Right lobe of liver (tissue), 4 donors: ENCODE results near the gene NPDC1.

Experiments used
- CTCF ChIP-seq, 4 donors: fragments of 200-600 bp in 3 of 4; fragments of 450-650 bp in 1 of 4; IDR thresholded peaks; one replicate each; pipeline versions ENCODE4 v1.5.1 to v1.8.0; 2016 to 2022; ENCODE audit warnings: antibody characterized with exemption in 4 of 4, mild to moderate bottlenecking in 2 of 4
- POLR2A ChIP-seq: fragments of 450-650 bp; IDR thresholded peaks from one replicate; pipeline ENCODE4 v1.6.1; 2017; ENCODE audit warnings: antibody characterized with exemption, mild to moderate bottlenecking
- donor health status: DM: no; HTN: no; CAD: no.
- donor health status: DM: no; HTN: no; CAD: no.
- donor health status: DM: no; HTN: yes; CAD: no.

DNA sequence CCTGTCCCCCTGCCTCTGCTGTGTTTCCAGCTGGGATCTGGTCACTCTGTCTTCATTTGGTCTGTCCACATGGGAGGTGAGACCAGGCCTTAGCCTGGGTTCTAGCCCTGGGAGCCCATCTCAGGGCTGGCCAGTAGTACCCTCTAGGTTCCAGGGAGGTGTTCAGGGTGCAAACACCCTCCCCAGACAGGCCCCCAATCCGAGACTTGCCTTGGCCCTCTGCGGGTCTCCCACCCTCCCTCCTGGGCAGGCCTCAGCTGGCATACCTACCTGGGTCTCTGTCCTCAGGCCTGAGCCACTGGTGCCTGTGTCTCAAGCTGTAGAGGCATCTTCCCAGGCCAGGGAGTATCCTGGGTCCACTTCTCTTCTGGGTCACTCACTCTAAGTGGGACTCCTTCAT, 25.3 kb upstream of the NPDC1 start:
- TF ChIP-seq POLR2A = no peak
- no peak for TF ChIP-seq CTCF (IDR thresholded peaks at IDR 0.05)
